Pulmonary artery endothelial cell (primary cell): ENCODE measurements around the gene SOCS7. TPM values are rescaled to one million over a fixed set of nuclear protein-coding genes. Genes with fewer than 3 reads are reported as not detected.

ENCODE experiments used
- DNase-seq: peaks from one replicate; pipeline ENCODE4 v3.0.0-alpha.2; 2011; ENCODE audit warnings: low read depth, low spot score
- total RNA-seq: library from RNA; depleted of rRNA; stranded (reverse); fragments of >200 nt; gene quantifications from 2 replicates; pipeline ENCODE4 v1.2.3, GENCODE V29; 2014

The SOCS7 gene
- total RNA-seq, 1 donor from 2014 or later = 8.2 TPM

GRCh38 chr17:38418693-38419507 is 67.3 kb downstream of the SOCS7 start:
- no peak for DNase-seq

GRCh38 chr17:38419508-38419981 is 67.9 kb downstream of the SOCS7 start:
- DNase-seq = no peak

GRCh38 chr17:38420518-38420917 is 68.9 kb downstream of the SOCS7 start:
- DNase-seq = no peak

DNA sequence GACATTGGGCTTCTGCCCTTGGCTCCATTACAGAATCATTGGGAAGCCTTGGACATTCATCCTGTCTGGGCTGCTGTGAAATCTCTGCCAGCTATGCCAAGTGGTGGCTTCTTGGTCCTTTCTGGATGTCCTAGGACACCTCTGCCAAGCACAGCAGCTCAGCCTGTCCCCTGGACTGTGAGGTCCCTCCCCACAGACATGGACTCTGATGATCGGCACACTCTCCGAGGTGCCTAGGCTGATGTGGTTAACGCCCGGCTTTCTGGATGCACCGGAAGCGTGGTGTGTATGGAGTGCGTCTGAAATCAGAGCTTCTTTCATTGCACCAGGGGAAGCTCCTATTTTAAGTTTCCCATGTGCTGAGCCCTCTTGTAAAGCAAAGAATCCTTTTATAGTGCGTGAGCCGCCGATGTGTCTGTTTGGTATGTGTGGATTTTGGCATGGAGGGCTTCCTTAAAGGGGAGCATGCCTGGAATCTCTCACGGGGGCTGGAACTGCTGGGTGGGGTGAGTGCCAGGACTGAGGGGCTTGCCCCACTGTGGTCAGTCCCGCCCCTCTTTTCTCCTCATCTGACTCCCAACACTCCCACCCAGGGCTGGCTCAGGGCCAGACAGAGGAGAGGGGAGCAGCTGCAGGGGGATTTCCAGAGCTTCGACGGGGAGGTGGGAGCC is 69.7 kb downstream of the SOCS7 start:
- no peak for DNase-seq

- no peak for DNase-seq
These were observed 70.5 kb downstream of the SOCS7 start for GRCh38 chr17:38421871-38422827.

- no peak for DNase-seq
These were observed 72.8 kb downstream of the SOCS7 start for GRCh38 chr17:38424297-38424972.

GRCh38 chr17:38425031-38425430 is 73.4 kb downstream of the SOCS7 start:
- no peak for DNase-seq

DNA sequence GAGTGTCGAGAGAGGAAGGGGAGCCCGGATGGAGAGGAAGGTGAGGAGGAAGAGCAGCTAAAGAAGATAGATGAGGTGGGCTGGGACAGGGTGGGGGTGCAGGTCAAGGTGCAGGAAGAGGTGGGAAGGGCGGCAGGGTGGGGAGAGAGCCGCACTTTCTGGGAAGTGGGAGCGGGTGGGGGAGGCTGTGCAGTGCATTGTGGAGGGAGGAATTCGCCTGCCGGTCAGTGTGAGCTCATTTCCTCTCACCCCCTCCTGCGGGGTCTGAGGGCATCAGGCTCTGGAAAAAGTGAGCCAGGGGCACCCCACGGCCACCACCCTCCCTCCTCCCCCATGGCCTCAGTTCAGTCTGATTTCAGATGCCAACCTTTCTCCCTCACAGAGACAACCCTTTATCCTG is 74.1 kb downstream of the SOCS7 start:
- peak; percentile 49 for DNase-seq

- DNase-seq = no peak
These were observed 74.8 kb downstream of the SOCS7 start for GRCh38 chr17:38426441-38426840.

- DNase-seq = no peak
These were observed 75.7 kb downstream of the SOCS7 start for GRCh38 chr17:38427160-38427949.

GRCh38 chr17:38428112-38428642 is 76.5 kb downstream of the SOCS7 start, which contains the start of gene ARHGAP23:
TSS of gene ARHGAP23 (plus strand) at chr17:38428464. CDS start at chr17:38428486, 22 bp downstream.
- no peak for DNase-seq

DNA sequence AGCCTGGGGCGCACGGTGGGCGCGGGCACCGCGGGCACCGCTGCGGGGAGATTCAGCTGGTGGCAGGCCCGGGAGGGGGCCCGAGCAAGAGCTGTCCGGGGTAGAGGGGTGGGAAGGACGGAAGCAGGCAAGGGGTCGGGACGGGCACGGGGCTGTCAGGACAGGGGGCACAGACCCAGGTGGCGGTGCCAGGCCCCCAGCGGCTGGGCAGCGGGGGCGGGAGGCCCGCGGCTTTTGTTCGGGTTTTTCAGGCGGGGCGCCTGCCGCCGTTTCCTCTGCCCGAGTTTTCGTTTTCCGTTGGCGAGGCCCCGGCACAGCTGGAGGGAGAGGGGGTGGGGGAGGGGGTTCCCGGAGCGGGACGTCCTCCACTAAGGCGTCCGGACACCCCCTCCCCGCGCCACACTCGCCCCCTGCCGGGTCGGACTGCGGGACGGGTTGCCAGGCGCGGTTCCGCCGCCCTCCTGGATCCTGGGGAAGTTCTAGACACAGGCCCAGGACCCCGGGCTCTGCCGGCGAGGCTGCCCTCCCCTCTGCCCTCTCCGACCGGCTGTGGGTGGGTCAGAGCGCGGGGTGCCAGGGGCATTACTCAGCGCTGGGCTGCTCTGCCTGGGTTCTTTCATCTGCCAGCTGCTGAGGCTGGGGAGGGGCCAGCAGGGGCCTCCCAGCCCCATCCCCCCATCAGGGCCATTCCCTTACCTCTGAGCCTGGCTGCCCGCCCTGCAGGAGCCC is 77.2 kb downstream of the SOCS7 start:
- DNase-seq = no peak

DNA sequence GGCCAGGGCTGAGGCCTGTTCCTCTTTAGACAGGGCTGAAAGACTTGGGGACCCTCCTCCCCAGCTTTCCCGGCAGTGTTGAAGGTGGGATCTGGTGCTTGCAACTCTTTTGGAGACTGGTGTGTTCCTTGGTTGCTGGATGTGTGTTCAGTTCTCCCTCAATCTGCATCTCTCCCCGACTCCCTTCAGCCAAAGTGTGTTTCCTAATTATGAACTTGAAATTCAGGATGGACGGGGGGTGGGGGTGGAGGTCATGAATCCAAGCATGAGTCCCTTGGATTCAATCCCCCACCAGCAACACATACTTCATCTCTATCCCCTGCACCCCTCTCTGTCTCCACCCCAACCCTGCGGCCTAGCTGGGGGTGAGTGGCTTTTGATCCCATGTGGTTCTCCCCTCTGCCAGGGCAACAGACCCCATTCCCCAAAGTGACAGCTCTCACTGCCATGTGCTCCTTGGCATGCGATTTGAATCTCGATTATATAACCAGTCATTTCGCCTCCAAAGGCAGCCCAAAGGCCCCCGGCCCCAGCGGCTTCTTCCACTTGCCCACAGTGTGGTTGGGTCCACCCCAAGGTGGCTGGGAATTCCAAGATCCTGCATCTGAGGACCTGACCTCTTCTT is 77.9 kb downstream of the SOCS7 start:
- DNase-seq = no peak

GRCh38 chr17:38430316-38430715 is 78.7 kb downstream of the SOCS7 start:
- no peak for DNase-seq

GRCh38 chr17:38430822-38431221 is 79.2 kb downstream of the SOCS7 start:
- no peak for DNase-seq

DNA sequence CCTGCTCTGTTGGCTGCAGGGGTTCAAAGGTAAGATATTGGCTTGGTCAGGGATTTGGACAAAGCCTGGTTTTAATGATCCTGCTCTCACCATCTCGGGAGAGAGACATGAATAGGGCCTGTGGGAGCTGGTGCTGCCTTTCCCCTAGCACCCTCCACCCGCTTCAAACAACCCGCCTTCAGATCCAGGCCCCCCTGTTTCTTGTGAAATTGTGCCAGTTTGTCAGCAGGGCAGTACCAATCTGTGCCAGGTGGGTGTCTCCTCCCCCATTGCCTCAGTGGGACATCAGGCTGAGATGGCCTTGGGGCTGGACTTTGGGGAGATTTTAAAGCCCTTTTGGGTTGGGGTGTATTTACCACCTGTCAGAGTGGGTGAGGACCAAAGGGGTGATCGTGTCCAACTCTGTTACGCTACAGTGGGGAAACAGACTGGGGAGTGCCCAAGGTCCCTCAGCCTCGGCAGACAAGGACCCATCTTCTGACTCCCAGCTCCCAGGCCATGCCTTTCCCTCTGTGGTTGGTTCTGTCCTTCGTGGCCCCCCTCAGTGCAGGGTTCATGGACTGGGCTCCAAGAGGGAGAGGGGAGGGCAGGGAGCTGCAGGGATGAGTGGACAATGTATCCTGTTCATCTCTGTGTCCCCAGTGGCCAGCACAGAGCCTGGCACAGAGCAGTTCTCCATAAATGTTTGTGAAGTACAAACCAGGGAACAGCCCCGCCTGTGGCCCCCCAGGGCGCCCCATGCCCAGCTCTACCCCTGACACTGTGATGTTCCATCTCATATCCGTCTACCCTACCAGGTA is 79.9 kb downstream of the SOCS7 start:
- no peak for DNase-seq

- no peak for DNase-seq
These were observed 82.6 kb downstream of the SOCS7 start for GRCh38 chr17:38434178-38434665.

GRCh38 chr17:38435795-38436194 is 84.2 kb downstream of the SOCS7 start:
- no peak for DNase-seq
